ENCODE data around the gene DISC1.
A peak's percentile ranks its signal among the peaks of the same experiment; 100 is the strongest.
"Not testable (repeated sequence)": the region's sequence is repeated elsewhere in the genome, so short reads cannot be mapped to it uniquely, and the experiment has no call there.

The DISC1 gene

DNA sequence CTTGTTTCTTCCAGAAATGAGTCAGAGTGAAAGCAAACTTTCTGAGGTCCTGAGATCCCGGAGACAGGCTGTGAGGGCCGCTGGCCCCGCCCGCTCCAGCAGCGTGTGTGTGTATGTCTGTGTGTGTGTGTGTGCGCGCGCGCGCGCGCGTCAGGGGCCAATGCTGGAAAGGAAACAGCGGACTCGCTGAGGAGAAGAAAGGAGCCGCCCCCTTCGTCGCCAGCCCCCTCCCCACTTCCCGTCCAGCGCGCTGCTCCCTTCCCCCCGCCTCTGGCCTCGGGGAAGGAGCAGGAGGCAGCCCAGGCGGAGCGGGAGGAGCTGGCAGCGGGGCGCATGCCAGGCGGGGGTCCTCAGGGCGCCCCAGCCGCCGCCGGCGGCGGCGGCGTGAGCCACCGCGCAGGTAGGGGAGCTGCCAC lies at the start of gene DISC1:
Gene DISC1, plus strand, starts transcription at position 256 of the 416 bp plus-strand sequence. Its CDS starts 78 bp downstream, at position 334.
- DNase-seq (ENCODE audit: low read depth) = peak; percentile 33

GRCh38 chr1:231576804-231577718 lies 49.5 kb upstream of the DISC1 start:
- no peak for DNase-seq (ENCODE audit: low read depth)

DNA sequence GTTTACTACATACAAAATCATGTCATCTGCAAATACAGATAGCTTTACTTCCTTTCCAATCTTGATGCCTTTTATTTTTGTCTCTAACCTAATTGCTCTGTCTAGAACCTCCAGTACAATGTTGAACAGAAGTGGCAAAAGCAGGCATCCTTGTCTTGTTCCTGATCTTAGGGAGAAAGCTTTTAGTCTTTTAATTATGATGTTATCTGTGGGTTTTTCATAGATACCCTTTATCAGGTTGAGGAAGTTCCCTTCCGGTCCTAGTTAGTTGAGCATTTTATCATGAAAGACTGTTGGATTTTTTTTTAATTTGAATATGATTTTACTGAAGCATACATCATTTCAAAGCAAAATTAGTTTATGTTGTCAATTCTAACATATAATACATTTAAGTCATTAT lies 45.7 kb upstream of the DISC1 start:
- DNase-seq (ENCODE audit: low read depth) = no peak

DNA sequence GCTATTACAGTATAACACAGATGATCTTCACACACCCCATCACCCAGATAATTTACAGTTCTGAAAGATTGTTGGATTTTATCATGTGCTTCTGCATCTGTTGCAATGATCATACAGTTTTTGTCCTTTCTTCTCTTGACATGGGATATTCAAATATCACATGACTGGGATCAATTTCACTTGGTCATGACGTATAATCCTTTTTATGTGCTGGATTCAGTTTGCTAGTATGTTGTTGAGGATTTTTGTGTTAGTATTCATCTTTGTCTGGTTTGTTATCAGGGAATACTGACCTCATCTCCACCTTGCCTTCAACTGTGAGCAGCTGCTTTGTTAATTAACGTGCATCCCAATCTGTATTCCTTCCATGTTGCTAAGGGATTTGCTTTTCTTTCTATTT lies 44.7 kb upstream of the DISC1 start:
- DNase-seq (ENCODE audit: low read depth) = no peak

GRCh38 chr1:231583376-231583775 lies 43.2 kb upstream of the DISC1 start:
- DNase-seq (ENCODE audit: low read depth) = no peak

- no peak for DNase-seq (ENCODE audit: low read depth)
Observed at GRCh38 chr1:231584117-231584516, 42.5 kb upstream of the DISC1 start.

DNA sequence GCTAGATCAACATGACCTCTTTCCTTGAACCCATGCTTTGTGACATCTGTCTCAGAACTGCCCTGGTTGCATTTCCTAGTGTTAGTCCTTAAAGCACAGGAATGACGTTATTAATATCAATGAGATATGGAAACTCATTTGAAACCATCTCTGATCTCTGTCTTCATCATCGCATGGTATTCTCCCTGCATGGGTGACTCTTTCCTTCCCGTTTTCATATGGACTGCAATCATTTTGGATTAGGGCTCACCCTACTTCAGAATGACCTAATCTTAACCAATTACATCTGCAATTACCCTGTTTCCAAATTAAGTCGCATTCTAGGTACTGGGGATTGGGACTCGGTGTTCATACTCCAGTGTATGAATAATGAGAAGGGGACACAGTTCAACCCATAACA lies 41.7 kb upstream of the DISC1 start:
- no peak for DNase-seq (ENCODE audit: low read depth)

DNA sequence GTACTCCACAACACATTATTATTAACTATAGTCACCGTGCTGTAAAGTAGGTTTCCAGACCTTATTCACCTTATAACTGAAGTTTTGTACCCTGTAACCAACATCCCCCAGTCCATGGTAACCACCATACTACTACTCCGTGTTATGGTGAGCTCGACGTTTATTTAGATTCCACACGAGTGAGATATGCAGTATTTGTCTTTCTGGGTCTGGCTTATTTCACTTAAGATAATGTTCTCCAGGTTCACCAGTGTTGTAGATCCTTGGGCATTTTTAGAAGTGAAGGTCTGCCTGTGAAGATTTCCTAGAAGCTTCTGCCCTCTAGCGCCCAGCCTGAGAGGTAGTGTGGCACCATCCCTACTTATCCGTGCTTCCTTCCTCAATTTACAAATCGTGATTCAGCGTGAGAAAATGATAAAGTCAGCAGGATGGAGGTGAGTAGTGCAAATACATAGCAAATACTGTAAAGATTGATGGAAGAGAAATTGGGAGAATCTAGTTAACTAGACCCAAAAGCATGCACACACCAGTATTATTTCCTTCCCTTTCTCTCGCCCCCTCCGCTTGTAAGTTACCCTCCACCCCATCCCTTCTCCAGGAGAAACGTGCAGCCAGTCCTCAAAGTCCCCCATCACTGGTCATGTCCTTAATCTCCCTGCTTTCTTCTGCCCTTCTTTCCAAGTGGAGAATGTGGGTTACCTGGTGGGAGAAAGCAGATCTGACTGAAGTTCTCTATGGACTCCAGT lies 36.0 kb upstream of the DISC1 start:
- no peak for DNase-seq (ENCODE audit: low read depth)

DNA sequence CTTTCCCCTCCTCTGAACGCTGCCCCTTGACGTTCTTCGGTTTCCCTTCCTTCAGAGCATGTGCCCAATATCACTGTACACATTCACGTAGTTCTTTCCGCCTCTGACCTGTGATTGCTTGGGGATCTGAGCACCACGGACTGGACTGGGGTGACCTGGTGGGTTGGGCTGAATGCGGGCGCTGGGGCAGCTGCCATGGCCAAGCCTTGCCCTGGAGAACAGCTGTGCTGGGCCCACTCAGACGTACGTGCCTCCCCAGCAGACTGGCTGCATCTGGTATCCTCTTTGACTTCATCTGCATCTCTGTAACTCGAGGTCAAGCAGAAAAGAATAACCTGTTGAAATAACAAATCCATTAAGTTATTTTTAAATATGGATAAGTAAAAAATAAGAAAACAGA lies 35.1 kb upstream of the DISC1 start:
- no peak for DNase-seq (ENCODE audit: low read depth)

- no peak for DNase-seq (ENCODE audit: low read depth)
Observed at GRCh38 chr1:231592809-231593208, 33.8 kb upstream of the DISC1 start.

GRCh38 chr1:231593264-231593663 lies 33.3 kb upstream of the DISC1 start:
- DNase-seq (ENCODE audit: low read depth) = not testable (repeated sequence)

DNA sequence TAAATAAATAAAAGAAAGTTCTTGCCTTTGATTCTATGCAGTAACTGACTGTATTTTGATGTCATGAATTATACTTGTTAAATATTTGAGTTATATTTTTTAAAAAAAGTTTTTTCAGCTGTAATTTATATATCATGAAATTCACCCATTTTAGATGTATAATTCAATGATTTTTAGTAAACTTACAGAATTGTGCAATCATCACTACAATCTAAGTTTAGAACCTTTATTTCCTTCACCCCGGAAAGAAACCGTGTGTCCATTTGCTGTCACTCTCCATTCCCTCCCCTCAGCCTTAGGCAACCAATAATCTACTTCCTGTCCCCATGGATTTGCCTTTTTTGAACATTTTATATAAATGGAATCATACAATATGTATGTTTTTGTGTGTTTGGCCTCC lies 32.5 kb upstream of the DISC1 start:
- DNase-seq (ENCODE audit: low read depth) = no peak

- no peak for DNase-seq (ENCODE audit: low read depth)
Observed at GRCh38 chr1:231594749-231595148, 31.8 kb upstream of the DISC1 start.

DNA sequence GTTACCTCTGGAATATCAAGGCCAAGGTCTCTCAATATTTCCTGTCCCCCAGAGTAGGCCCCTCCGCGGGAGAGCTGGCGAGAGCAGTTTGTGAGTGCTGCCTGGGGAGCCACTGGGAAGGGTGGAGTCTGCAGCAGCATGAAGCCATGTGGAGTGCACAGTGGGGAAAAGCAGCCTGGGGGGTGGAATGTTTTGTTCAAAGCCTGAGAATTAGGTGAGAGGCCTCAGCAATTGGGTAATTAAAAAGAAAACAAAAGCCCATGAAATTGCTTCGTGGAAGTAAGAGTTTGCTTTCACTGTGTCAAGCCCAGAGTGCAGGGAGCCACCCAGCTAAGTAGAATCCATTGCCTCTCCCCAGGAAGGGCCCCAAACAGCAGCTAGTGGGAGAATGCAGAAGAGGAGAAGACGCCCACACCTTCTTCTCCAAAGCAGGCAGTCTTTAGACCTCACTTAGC lies 30.2 kb upstream of the DISC1 start:
- DNase-seq (ENCODE audit: low read depth) = no peak

DNA sequence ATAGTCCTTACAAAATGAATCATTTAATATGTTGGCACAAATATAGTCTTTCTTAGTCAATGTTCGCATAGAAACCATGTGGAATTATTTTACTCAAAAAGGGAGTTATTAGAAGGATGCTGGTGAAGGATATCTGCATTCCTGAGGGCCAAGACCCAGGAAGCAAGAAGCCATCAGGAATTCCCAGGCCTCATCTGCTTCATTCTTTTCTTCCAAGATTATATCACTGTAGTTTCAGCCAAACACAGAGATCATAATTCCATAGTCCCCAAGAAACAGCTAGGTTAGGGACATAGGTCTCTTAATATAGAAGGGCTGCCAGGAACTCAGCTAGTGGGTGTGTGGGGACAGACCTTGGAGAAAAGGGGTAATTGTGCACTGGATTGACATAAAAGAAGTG lies 28.6 kb upstream of the DISC1 start:
- no peak for DNase-seq (ENCODE audit: low read depth)

DNA sequence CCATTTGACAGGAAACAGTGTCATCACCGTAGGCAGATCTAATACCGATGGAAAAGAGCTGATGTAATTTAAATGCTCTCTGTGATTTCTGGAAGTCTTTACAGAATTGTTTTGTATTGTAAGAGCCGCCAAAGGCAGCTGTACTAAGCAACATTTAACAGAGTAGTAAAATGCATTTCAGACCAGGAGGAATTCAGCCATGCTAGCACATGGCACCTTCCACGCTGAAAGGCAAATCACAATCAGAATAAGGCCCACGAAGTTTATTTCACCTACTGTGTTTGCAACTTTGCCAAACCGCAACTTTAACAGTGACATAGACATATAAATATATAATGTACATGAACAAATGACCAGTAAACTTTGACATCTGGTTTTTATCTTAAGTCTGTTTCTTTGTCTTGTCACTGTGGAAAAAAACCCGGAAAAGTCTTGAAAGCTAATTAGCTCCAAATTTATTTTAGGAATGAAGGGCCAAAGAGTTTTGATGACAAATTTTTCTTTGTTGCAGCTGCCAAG lies 26.1 kb upstream of the DISC1 start:
- no peak for DNase-seq (ENCODE audit: low read depth)

GRCh38 chr1:231601824-231602672 lies 24.5 kb upstream of the DISC1 start:
- DNase-seq (ENCODE audit: low read depth) = no peak

DNA sequence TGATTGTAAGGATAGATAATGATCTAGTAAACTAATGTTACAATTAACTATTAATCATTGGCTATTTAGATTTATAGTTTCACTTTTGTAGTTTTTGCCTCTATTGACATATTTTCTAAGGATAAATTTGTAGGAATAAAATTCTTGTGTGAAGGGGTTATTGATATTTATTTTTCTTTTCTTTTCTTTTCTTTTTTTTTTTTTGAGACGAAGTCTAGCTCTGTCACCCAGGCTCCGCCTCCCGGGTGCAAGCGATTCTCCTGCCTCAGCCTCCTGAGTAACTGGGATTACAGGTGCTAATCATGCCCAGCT lies 24.0 kb upstream of the DISC1 start:
- DNase-seq (ENCODE audit: low read depth) = no peak

GRCh38 chr1:231603598-231604275 lies 22.9 kb upstream of the DISC1 start:
- DNase-seq (ENCODE audit: low read depth) = no peak

GRCh38 chr1:231604276-231604621 lies 22.3 kb upstream of the DISC1 start:
- no peak for DNase-seq (ENCODE audit: low read depth)

Data from stimulated activated CD8-positive, alpha-beta memory T cell treated with anti-CD3 and anti-CD28 coated beads, Interleukin-12 subunit alpha, Interleukin-12 subunit beta, amount 100 ng/mL, for 4 hours (primary cell).